Neural crest cell (in vitro differentiated cells): Measurements from ENCODE around the gene HYI. TPM values are rescaled to one million over a fixed set of nuclear protein-coding genes. Genes with fewer than 3 reads are reported as not detected.
"Not testable (repeated sequence)": the region's sequence is repeated elsewhere in the genome, so short reads cannot be mapped to it uniquely, and the experiment has no call there.

Source experiments
- DNase-seq: peaks from one replicate; pipeline ENCODE4 v3.0.0; 2021; ENCODE audit warnings: low read depth, mixed read lengths, low spot score
- H3K27ac Mint-ChIP-seq: one replicate; pipeline ENCODE4 v1.8.0; 2021; ENCODE audit warnings: mild to moderate bottlenecking, mixed read lengths; ENCODE audit not compliant: unreplicated experiment
- H3K27me3 Mint-ChIP-seq: 2 replicates; pipeline ENCODE4 v1.8.0; 2021; ENCODE audit warnings: low read depth, mild to moderate bottlenecking, mixed read lengths
- H3K36me3 Mint-ChIP-seq: 2 replicates; pipeline ENCODE4 v1.8.0; 2021; ENCODE audit warnings: low read depth, mild to moderate bottlenecking, mixed read lengths
- H3K4me1 Mint-ChIP-seq: 2 replicates; pipeline ENCODE4 v1.8.0; 2021; ENCODE audit warnings: mixed read lengths
- H3K4me3 Mint-ChIP-seq: one replicate; pipeline ENCODE4 v1.8.0; 2021; ENCODE audit warnings: mild to moderate bottlenecking, mixed read lengths
- H3K9me3 Mint-ChIP-seq: 2 replicates; pipeline ENCODE4 v1.8.0; 2021; ENCODE audit warnings: mixed read lengths
- total RNA-seq: library from RNA; stranded (reverse); gene quantifications from 2 replicates; pipeline ENCODE4 v1.2.1, GENCODE V29; 2021
- TF ChIP-seq, protein P1 (sequence below): fragments of 200-600 bp; sonication (generic); conservative IDR thresholded peaks from 2 replicates; pipeline ENCODE4 v1.5.0; 2021; ENCODE audit warnings: antibody characterized with exemption, mild to moderate bottlenecking

Gene HYI
- total RNA-seq, 1 donor from 2014 or later = 46.6 TPM

DNA sequence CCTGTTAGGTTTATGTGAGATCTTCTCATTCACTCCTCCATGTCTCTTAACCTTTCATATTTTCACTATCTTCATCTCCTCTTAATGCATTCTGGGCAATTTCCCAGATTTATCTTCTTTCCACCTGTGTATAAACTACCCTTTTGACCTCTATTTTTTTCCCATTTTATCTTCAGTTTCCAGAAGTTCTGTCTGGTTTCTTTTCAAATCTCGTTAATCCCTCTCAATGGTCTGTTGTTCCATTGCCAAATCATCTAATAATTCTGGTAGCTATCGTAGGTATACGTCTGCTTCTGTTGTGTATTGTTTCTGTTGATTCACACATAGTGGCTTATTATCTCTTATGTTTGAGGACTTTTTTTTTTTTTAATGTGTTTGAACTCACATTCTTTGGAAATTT is 25.7 kb upstream of the HYI start:
- TF ChIP-seq, protein P1, sequence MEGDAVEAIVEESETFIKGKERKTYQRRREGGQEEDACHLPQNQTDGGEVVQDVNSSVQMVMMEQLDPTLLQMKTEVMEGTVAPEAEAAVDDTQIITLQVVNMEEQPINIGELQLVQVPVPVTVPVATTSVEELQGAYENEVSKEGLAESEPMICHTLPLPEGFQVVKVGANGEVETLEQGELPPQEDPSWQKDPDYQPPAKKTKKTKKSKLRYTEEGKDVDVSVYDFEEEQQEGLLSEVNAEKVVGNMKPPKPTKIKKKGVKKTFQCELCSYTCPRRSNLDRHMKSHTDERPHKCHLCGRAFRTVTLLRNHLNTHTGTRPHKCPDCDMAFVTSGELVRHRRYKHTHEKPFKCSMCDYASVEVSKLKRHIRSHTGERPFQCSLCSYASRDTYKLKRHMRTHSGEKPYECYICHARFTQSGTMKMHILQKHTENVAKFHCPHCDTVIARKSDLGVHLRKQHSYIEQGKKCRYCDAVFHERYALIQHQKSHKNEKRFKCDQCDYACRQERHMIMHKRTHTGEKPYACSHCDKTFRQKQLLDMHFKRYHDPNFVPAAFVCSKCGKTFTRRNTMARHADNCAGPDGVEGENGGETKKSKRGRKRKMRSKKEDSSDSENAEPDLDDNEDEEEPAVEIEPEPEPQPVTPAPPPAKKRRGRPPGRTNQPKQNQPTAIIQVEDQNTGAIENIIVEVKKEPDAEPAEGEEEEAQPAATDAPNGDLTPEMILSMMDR = no peak
- Mint-ChIP-seq H3K9me3 (no peaks in the 10 kb centered on the region), H3K27me3 (no peaks in the 10 kb centered on the region), H3K4me3 (no peak overlapping the region), H3K27ac (no peak overlapping the region), H3K36me3 (no peaks in the 10 kb centered on the region), H3K4me1 (no peaks in the 10 kb centered on the region)
- DNase-seq = no peak

DNA sequence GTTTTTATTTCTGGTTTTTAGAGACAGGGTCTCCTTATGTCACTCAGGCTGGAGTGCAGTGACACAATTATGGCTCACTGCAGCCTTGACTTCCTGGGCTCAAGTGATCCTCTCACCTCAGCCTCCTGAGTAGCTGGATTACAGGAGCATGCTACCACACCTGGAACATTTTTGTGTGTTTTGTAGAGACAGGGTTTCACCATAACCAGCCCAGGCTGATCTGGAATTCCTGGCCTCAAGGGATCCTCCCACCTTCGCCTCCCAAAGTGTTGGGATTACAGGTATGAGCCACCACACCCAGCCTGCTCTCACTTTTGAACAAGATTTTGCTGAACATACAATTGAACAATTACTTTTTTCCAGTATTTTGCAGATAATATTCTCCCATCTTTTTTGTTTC is 24.0 kb upstream of the HYI start:
- Mint-ChIP-seq H3K36me3 (no peaks in the 10 kb centered on the region), H3K4me1 (no peaks in the 10 kb centered on the region), H3K27me3 (no peaks in the 10 kb centered on the region), H3K4me3 (no peak overlapping the region), H3K9me3 (no peaks in the 10 kb centered on the region), H3K27ac (no peak overlapping the region)
- TF ChIP-seq, protein P1 = no peak
- no peak for DNase-seq

DNA sequence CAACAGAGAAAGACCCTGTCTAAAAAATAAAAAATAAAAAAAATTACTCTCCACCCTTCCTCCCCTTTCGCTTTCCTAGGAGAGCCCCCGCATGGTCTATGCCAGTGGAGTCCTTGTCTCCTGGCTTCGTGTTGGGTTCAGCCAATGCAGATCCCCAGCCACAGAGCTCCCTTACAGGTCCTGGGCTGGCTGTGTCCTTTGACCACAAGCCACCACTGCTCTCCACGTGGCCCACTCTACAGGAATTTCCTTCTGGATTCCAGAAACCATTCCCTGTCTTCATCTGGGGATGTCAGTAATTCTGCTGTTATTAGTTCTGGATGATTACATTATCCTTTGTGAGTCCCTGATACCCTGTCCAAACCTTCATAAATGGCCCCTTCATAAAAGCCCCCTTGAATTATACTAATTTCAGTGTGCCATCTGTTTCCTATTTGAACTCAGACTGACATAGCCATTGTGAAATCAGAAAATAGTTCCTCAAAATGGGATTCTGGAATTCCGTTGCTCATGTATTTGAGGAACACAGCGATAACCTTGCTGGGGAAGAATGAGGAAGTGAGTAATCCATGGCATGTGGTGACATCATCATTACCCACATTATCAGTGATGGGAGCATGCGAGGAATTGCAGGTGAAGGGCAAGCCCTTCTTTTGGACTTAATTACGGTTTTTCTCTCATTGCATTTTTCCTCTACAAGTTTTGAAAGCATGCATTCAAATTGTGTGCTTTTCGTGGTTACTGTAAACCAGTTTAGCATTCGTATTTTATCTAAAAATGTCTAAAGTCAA is 22.1 kb upstream of the HYI start:
- H3K36me3 Mint-ChIP-seq, DNase-seq, H3K4me3 Mint-ChIP-seq, H3K9me3 Mint-ChIP-seq, H3K4me1 Mint-ChIP-seq, H3K27me3 Mint-ChIP-seq, H3K27ac Mint-ChIP-seq: not testable (repeated sequence)

DNA sequence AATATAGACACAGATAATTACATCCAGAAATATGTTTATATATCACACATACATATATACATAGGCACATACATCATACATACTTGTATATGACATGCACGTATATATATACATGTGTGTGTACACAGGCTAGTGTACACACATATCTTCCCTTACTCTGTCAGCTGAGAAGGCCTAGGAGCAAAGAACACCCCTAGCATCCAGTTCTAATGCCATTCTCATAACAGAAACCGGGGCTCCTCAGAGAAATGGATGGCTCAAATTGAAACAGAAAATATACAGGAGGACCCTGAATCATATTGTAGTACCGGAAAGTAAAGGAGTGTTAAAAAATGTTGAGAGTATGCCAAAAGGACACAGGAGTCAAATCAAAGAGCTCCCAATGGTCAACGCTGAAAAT is 19.7 kb upstream of the HYI start:
- no peaks in the 10 kb centered on the region for H3K4me1 Mint-ChIP-seq
- no peak for DNase-seq
- no peaks in the 10 kb centered on the region for H3K36me3 Mint-ChIP-seq
- no peak overlapping the region for H3K27ac Mint-ChIP-seq
- no peaks in the 10 kb centered on the region for H3K9me3 Mint-ChIP-seq
- TF ChIP-seq, protein P1 = no peak
- no peaks in the 10 kb centered on the region for H3K27me3 Mint-ChIP-seq
- no peak overlapping the region for H3K4me3 Mint-ChIP-seq

DNA sequence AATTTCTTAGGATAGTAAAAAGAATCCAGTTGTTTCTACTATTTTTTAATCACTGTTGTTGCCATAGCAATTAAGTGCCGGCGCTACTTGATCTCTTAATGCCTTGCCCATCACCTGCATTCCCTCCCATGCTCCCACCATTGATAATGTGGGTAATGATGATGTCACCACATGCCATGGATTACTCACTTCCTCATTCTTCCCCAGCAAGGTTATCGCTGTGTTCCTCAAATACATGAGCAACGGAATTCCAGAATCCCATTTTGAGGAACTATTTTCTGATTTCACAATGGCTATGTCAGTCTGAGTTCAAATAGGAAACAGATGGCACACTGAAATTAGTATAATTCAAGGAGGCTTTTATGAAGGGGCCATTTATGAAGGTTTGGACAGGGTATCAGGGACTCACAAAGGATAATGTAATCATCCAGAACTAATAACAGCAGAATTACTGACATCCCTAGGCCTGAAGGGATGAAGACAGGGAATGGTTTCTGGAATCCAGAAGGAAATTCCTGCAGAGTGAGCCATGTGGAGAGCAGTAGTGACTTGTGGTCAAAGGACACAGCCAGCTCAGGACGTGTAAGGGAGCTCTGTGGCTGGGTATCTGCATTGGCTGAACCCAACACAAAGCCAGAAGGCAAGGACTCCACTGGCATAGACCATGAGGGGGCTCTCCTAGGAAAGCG is 18.9 kb upstream of the HYI start:
- DNase-seq, H3K4me1 Mint-ChIP-seq, H3K9me3 Mint-ChIP-seq, H3K4me3 Mint-ChIP-seq, H3K27ac Mint-ChIP-seq, H3K36me3 Mint-ChIP-seq, H3K27me3 Mint-ChIP-seq: not testable (repeated sequence)

DNA sequence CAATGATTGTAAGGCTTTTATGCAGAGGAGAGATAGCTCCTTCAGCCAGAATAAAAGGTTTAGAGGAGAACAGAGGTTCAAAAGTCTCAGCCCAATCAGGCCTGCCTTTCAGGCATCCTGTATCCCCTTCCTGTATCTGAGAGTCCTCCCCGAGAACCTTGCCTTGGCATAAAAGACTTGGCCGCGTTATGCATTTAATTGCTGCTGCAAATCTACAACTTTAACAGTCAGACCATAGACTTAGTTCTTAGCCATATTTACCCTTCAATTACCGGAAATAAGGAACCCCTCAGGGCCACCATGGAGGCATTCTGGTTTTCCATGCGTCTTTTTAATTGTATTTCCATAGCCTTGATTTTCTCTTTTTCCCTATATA is 18.3 kb upstream of the HYI start:
- no peaks in the 10 kb centered on the region for H3K27me3 Mint-ChIP-seq
- no peak for DNase-seq
- no peak overlapping the region for H3K27ac Mint-ChIP-seq
- TF ChIP-seq, protein P1 = no peak
- no peak overlapping the region for H3K4me3 Mint-ChIP-seq
- no peaks in the 10 kb centered on the region for H3K4me1 Mint-ChIP-seq
- no peaks in the 10 kb centered on the region for H3K36me3 Mint-ChIP-seq
- no peaks in the 10 kb centered on the region for H3K9me3 Mint-ChIP-seq
